Stomach (tissue), 4 donors: ENCODE measurements around the gene CCDC134.

Experiments
- EP300 ChIP-seq: sonication (generic); formaldehyde crosslinking; IDR thresholded peaks from one replicate; pipeline ENCODE4 v1.6.1; 2017; ENCODE audit warnings: antibody characterized with exemption
- POLR2A ChIP-seq, 4 donors: fragments of 450-650 bp; IDR thresholded peaks; one replicate each; pipeline ENCODE4 v1.6.1; 2016; ENCODE audit warnings: antibody characterized with exemption in 4 of 4, control low read depth in 2 of 4, mild to moderate bottlenecking in 1 of 4, moderate library complexity in 1 of 4
- POLR2AphosphoS5 ChIP-seq, 3 donors: sonication (generic); formaldehyde crosslinking; IDR thresholded peaks; one replicate each; pipeline ENCODE4 v1.6.1; 2016; ENCODE audit warnings: antibody characterized with exemption in 3 of 3
- TF ChIP-seq, protein P1 (sequence below), 7 experiments: fragments of 450-650 bp in 4 of 7; fragments of 200-600 bp in 3 of 7; sonication (generic) in 3 of 7; IDR thresholded peaks; one replicate each; pipeline ENCODE4 v1.5.1; 2016 to 2019; ENCODE audit warnings: antibody characterized with exemption in 7 of 7, control low read depth in 2 of 7, mild to moderate bottlenecking in 1 of 7

DNA sequence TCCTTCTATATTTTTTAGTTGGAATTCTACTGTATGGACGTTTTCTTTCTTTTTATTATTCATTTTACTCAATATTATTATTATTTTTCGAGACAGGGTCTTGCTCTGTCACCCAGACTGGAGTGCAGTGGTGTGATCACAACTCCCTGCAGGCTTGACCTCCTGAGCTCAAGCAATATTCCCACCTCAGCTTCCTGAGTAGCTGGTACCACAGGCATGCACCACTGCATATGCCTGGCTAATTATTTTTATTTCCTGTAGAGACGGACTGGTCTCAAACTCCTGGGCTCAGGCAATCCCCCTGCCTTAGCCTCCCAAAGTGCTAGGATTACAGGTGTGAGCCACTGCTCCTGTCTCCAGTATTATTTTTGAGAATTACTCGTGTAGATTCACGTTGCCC is 34.0 kb upstream of the CCDC134 start:
- TF ChIP-seq, protein P1, sequence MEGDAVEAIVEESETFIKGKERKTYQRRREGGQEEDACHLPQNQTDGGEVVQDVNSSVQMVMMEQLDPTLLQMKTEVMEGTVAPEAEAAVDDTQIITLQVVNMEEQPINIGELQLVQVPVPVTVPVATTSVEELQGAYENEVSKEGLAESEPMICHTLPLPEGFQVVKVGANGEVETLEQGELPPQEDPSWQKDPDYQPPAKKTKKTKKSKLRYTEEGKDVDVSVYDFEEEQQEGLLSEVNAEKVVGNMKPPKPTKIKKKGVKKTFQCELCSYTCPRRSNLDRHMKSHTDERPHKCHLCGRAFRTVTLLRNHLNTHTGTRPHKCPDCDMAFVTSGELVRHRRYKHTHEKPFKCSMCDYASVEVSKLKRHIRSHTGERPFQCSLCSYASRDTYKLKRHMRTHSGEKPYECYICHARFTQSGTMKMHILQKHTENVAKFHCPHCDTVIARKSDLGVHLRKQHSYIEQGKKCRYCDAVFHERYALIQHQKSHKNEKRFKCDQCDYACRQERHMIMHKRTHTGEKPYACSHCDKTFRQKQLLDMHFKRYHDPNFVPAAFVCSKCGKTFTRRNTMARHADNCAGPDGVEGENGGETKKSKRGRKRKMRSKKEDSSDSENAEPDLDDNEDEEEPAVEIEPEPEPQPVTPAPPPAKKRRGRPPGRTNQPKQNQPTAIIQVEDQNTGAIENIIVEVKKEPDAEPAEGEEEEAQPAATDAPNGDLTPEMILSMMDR (IDR thresholded peaks at IDR 0.05), result no peak
- TF ChIP-seq POLR2A (IDR thresholded peaks at IDR 0.05) (no peak), EP300 (no peak), POLR2AphosphoS5 (IDR thresholded peaks at IDR 0.05) (no peak)
